GM19239 (cell line): ENCODE data around the gene UBAP1.
A peak's percentile ranks its signal among the peaks of the same experiment; 100 is the strongest.
"Not testable (repeated sequence)": the region's sequence is repeated elsewhere in the genome, so short reads cannot be mapped to it uniquely, and the experiment has no call there.

Source experiments
- DNase-seq: peaks from one replicate; pipeline ENCODE4 v3.0.0; 2011; ENCODE audit warnings: low spot score; ENCODE audit not compliant: insufficient read length
- FAIRE-seq: peaks from 2 replicates; lab custom pipeline; 2011; peaks lifted over from hg19 to GRCh38; lab: Jason Lieb, UNC

UBAP1 gene

DNA sequence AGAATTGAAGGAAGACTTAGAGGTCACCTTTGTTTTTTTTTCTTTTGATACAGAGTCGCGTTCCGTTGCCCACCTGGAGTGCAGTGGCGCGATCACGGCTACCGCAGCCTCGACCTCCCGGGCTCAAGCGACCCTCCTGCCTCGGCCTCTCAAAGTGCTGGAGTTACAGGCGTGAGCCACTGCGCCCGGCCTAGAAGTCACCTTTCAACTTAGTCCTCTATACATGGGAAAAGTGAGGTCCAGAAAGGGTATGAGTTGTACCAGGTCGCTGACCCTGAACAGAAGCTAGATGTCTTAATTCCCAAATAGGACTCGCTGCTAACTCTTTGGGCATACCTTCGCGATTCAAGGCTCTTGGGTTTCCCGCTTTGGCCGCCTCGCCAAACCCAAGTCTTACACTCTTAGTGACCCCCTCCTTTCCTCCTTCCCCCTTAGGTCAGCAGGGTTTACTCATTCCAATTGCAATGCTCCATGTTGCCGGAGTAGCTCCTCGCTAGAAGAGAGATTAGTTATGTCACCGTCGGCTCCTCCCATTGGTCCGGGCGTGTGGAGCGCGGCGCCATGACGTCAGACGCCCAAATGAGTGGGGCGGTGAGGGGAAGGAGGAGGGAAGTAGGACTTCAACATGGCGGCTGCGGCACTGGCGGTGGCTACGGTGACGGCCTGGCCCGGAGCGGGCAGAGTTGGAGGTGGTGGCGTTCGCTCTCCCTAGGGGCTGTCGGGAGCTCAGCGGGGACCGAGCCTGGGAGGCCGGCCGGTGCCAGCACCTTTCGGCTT lies at the start of gene UBAP1:
UBAP1 (plus strand) TSS at position 608 of the 777 bp plus-strand sequence. CDS start 41,872 bp downstream, outside the sequence.
- DNase-seq (peak; percentile 86), FAIRE-seq (peak; percentile 98)

DNA sequence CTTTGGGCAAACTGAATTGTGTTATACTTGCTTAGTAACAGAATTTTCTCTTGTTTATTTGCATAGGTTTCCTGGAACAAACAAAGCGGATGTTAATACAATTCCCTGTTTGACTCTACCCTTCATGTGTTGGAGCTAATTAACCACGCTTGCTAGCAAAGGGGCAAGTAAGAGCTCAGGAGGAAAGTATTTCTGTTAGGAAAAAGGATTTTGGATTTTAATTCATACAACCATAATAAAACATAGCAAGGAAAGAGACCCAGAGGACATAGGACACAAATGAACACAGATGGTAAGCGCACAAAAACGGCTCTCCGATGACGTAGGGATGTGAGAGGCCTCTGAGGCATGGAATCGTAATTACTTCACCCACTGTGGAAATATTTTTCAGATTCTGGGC lies 47.3 kb upstream of the UBAP1 start:
- no peak for DNase-seq
- FAIRE-seq: no peak

- FAIRE-seq: no peak
- DNase-seq: no peak
Observed at GRCh38 chr9:34133436-34133949, 45.4 kb upstream of the UBAP1 start.

DNA sequence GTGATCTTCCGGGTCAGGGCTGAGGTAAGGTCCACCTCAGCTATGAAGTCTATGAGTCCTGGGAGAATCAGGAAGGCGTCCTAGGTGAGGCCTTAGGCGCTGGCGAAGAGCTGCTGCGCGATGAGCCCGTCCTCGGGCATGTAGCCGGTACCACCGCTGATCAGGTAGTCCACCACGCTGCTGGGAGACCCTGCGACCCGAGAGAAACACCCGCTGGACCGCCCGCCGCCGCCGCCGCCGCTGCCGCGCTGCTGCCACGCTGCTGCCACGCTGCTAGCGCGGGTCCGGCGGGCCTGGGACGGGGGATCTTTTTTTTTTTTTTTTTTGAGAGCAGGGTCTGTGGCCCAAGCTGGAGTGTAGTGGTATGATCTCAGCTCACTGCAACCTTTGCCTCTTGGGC lies 44.3 kb upstream of the UBAP1 start:
- DNase-seq: no peak
- no peak for FAIRE-seq

DNA sequence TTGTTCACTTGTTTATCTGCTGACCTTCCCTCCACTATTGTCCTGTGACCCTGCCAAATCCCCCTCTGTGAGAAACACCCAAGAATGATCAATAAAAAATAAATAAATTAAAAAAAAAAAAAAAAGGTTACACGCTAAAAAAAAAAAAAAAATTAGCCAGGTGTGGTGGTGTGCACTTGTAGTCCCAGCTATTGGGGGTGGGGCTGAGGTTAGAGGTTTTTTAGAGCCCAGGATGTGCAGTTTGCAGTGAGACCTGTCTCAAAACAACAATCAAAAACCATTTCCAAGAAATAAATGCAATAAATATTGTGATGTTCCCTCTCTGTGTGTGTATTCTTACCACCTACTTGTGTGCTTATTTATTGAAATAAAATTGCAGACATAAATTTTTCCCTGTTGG lies 40.2 kb upstream of the UBAP1 start:
- DNase-seq, FAIRE-seq: not testable (repeated sequence)

DNA sequence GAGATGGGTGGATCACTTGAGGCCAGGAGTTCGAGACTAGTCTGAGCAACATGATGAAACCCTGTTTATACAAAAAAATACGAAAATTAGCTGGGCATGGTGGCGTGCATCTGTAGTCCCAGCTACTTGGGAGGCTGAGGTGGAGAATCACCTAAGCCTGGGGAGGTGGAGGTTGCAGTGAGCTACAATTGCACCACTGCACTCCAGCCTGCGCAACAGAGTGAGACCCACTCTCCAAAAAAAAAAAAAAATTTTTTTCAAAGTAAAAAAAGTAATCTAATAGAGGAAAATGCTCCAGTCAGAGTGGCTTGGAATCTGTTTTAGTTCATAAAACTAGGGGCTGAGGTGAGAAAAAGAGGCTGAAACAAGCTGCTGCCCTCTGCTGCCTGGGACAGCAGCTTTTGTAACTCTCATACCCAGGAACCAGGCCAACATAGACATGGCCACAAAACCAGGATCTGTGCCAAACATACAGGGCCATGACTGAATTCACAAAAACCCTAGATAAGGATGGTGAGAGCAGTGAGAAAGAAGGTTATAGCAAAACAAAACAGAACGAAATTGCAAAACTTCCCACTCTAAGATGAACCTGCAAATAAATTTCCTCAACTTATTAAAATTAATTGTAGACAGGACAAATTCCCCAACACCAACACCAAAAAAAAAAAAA lies 39.2 kb upstream of the UBAP1 start:
- FAIRE-seq (no peak), DNase-seq (no peak)

DNA sequence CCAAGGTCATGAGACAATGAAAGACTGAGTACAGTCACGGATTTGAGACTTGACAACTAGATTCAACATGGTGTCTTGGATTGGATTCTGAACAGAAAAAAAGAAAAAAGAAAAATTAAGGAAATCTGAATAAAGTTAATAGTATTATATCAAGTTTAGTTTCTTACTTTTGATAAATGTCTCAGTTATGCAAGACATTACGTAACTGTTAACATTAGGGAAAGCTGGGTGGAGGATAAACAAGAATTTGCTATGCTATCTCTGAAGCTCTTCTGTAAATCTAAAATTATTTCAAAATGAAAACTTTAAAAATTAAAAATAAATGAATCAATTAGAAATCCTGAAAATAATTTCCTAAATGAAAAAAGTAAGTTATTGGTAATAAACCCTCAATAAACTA lies 38.0 kb upstream of the UBAP1 start:
- DNase-seq: no peak
- FAIRE-seq: no peak

GRCh38 chr9:34143116-34143515 lies 35.7 kb upstream of the UBAP1 start:
- no peak for FAIRE-seq
- DNase-seq: no peak

DNA sequence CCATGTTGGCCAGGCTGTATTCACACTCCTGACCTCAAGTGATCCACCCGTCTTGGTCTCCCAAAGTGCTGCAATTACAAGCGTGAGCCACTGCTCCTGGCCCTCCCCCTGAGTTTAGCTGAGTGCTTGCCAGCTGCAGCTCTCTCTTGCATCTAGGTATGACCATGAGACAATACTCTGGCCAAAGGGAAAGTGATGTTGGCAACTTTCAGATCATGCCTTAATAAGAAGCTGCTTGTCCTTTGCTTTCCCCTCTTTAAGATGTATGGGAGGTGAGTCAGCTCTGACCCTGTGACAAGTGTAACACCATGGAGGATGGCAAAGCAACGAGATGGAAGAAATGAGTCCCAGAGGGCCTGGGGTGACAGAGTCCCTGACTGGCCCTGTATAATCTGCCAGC lies 33.7 kb upstream of the UBAP1 start:
- no peak for FAIRE-seq

GRCh38 chr9:34151398-34151797 lies 27.4 kb upstream of the UBAP1 start:
- DNase-seq (no peak), FAIRE-seq (no peak)

More for the DNA sequence above, 33.7 kb upstream of the UBAP1 start:
- DNase-seq: no peak

DNA sequence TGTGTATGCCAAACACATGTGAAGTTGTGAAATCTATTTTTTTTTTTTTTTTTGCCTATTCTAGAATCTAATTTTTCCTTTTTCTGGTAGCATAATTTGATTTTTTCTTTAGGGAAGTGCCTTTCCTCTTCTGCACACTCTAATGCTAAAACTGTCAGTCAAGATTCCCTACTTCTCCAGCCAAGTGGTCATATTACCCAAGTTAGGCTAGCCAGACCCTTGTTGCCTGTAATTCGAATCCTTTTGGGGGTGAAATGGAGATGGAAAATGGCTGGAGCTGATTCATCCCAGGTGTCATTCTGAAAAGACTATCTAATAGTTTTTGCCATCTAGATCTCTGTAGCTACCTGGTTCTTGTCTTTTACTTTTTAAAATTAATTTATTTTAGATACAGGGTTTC lies 24.8 kb upstream of the UBAP1 start:
- no peak for FAIRE-seq
- DNase-seq: no peak

GRCh38 chr9:34157318-34157717 lies 21.5 kb upstream of the UBAP1 start:
- DNase-seq (no peak), FAIRE-seq (no peak)

DNA sequence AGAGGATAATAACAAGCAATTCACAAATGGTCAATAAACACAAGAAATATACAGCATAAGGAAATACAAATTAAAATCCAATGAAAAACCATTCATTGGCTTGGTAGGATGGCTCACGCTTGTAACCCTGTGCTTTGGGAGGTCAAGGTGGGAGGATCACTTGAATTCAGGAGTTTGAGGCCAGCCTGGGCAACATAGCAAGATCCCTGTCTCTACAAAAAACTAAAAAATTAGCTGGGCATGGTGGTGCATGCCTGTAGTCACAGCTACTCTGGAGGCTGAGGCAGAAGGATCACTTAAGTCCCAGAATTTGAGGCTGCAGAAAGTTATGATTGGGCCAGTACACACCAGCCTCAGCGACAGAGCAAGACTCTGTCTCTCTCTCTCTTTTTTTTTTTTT lies 20.9 kb upstream of the UBAP1 start:
- DNase-seq (no peak), FAIRE-seq (no peak)

- FAIRE-seq (no peak), DNase-seq (no peak)
Observed at GRCh38 chr9:34158362-34158869, 20.4 kb upstream of the UBAP1 start.

DNA sequence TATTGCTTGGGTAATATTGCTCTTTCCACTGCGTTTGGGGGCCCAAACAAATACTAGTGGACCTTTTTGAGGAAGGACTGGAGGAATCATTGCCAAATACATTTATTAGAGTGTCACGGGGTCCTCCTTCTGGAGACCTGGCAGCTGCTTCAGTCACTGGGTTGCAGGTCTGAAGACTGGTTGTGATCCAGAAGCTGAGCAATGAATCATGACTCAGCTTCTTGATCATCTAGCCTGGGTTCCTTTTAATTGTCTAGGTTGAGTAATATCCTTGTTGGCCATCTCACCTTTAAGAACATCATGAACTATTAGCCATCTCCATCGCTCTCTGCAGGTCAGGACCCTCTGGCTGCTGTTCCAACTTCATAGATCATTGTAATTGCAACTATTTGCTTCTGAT lies 15.4 kb upstream of the UBAP1 start:
- DNase-seq: no peak

GRCh38 chr9:34169125-34169524 lies 9.7 kb upstream of the UBAP1 start:
- no peak for DNase-seq
- FAIRE-seq: no peak

More for the DNA sequence above, 15.4 kb upstream of the UBAP1 start:
- no peak for FAIRE-seq

- FAIRE-seq: no peak
- DNase-seq: no peak
Observed at GRCh38 chr9:34170237-34170991, 8.4 kb upstream of the UBAP1 start.

GRCh38 chr9:34171753-34172535 lies 6.9 kb upstream of the UBAP1 start:
- FAIRE-seq: peak; percentile 87
- DNase-seq: peak; percentile 6

GRCh38 chr9:34176089-34176488 lies 2.8 kb upstream of the UBAP1 start:
- no peak for FAIRE-seq
- no peak for DNase-seq
